NCI-H2081 treated with DMSO at 0.1 percent for 48 hours (cell line): ENCODE data around the gene FAM184A.
"Not testable (repeated sequence)": the region's sequence is repeated elsewhere in the genome, so short reads cannot be mapped to it uniquely, and the experiment has no call there.

Source experiments
- DNase-seq: peaks from one replicate; lab custom pipeline; 2025; lab: John Stamatoyannopoulos, UW

Gene FAM184A

DNA sequence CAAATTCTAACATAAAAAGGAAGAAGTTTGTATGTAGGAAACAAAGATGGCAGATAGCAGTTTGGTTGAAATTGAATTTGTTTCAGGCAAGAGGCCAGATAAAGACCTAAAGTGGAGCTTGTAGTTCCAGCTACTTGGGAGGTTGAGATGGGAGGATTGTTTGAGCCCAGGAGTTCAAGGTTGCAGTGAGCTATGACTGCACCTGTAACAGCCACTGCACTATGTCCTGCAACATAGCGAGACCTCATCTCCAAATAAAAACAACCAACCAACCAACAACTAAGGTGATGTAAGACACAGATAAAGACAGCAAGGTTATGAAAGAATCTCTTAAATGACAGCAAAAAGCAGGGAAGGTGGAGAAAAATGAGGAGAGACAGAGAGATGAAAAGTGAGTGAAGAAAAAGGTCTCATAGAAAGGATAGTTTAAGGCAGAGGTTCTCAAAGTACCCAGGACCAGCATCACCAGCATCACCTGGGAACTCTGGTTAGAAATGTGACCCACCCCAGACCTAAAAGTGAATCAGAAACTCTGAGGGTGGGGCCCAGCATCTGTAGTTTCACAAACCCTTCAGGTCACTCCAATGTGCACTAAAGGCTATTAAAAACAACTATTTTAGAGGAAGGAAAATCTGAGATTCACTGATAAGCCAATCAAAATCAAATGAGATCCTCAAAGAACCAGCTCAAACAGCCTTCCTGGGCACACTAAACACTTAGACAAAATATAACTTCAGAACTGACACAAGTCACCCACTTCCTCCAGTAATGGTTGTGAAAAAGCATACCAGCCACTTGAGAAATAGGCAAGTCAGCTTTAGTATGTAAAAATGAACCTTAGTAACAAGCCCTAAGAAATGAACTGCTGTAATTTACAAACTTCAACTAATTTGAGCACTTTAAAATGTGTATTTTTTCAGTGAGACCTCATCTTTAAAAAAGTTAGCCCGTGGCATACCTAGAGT, 57.6 kb downstream of the FAM184A start:
- no peak for DNase-seq

- DNase-seq: not testable (repeated sequence)
Observed at GRCh38 chr6:119015165-119015564, 63.3 kb downstream of the FAM184A start.

DNA sequence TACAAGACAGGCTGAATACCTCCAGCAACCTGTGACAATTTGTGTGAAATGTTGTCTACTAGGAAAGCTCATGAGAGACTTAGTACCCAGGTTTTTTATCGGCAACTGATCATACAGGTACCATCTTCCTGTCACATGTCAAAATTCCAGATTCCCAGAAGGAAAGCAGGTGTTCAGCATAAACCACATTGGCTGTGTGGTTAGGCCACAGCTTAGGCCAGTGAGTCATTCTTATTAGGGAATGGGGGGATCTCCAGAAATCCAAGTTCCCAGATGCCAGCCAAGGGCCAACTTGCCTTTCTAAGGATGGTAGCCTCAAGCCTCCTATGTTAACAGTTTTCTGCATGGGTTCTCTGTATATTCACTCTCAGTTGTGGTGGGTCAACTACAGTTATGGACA, 65.9 kb downstream of the FAM184A start:
- DNase-seq: no peak

GRCh38 chr6:119009266-119009665, 69.2 kb downstream of the FAM184A start:
- DNase-seq: not testable (repeated sequence)

GRCh38 chr6:119006974-119007373, 71.5 kb downstream of the FAM184A start:
- no peak for DNase-seq

GRCh38 chr6:119002069-119002468, 76.4 kb downstream of the FAM184A start:
- no peak for DNase-seq

DNA sequence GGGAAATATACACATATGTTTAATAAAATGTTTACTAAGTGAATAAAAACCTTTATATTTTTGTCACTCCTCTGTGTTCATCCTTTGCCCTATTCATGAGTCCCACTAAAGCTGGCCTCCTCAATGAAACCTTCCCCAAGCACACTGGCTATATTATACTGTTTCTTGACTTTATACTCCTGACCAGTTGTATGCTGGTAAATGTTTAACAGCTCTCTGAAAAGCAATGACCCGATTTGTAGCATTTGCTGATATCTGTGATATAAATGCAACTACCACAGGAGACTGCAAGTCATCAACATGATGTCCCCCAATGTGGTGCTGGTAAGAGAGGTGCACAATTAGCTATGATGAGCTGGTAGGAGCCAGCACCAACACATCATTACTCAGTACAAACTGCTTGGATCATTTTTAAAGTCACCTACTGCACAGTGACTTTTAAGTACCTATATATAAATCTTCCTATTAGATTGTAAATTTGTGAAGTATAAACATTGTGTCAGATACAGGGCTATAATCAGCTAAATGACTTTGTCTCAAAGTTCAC, 78.9 kb downstream of the FAM184A start:
- DNase-seq: no peak

DNA sequence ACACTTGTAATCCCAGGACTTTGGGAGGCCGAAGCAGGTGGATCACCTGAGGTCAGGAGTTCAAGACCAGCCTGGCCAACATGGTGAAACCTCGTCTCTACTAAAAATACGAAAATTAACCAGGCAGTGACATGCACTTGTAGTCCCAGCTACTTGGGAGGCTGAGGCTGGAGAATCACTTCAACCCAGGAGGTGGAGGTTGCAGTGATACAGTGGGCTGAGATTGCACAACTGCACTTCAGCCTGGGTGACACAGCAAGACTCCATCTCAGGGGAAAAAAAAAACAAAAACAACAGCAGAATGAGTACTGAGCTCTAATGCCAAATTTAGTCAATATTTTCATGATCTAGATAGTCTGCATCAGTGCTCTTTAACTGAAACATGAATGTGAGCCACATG, 81.0 kb downstream of the FAM184A start:
- DNase-seq: not testable (repeated sequence)

GRCh38 chr6:118996289-118996820, 82.1 kb downstream of the FAM184A start:
- DNase-seq: no peak

DNA sequence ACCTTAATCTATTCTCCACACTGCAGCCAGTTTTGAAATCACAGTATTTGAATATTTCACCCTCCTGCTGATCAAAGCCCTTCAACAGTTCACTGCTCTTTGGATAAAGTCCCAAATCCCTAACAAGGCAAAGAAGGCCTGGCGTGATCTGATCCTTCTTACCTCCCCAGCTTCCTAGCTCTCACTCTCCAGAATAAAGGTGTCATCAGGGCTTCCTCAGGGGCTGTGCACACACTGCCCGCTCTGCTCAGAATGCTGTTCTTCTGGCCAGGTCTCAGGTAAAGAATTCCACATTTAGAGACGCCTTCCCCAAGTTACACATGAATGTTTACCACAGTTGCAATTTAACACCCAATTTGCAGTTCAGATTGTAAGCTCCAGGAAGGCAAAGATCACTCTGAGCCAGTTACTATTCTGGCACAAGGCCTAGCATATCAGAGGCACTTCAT, 84.6 kb downstream of the FAM184A start:
- no peak for DNase-seq

GRCh38 chr6:118993358-118993757, 85.1 kb downstream of the FAM184A start:
- no peak for DNase-seq

- no peak for DNase-seq
Observed at GRCh38 chr6:118992186-118992795, 86.2 kb downstream of the FAM184A start.

GRCh38 chr6:118986312-118986711, 92.2 kb downstream of the FAM184A start:
- DNase-seq: no peak

DNA sequence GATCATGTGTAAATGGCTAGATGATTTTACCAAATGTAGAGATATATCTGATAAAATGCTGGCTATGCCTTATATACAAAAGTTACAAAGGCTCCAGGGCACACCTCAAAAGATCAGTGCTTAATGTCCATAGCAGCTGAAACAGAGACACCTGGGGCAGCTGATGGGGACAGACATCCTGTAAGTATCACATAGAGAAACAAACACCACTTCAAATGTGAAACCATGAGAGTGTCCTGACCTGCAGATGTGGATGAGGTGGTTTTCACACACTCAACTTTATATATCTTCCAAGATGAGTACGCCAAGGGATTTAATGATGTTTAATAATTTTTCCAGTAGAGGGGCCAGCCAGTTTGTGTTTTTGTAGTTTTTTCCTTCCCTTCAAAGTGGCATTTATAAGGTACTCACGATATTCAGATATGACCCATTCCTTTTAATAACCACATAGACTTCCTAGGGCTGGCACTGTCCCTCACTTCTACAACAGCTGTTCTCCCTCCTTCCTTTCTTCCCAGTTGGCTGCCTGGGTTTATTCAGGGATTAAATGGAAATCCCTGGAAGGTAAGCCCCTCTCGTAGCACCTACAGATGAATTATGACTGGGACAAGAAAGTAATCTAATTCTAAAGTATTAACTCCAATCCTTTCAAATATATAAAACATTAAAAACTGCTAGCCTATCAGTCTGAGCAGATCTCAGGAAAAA, 93.2 kb downstream of the FAM184A start:
- DNase-seq: no peak

DNA sequence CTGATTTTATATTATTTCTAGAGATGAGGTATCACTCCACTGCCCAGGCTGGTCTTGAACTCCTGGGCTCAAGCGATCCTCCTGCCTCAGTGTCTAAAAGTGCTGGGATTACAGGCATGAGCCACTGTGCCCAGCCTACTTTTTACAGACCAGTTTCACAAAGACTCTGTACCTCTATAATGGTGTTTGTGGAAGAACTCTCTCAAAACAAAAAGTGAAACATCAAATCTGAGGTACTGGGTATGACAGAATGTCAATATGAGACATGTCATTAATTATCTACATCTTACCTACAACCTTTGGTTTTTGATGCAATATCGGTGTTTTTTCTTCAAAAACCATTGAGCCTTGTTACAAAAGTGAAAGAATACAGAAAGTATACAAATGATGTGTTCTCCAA, 94.1 kb downstream of the FAM184A start:
- DNase-seq: no peak

GRCh38 chr6:118982575-118982911, 95.9 kb downstream of the FAM184A start:
- no peak for DNase-seq

DNA sequence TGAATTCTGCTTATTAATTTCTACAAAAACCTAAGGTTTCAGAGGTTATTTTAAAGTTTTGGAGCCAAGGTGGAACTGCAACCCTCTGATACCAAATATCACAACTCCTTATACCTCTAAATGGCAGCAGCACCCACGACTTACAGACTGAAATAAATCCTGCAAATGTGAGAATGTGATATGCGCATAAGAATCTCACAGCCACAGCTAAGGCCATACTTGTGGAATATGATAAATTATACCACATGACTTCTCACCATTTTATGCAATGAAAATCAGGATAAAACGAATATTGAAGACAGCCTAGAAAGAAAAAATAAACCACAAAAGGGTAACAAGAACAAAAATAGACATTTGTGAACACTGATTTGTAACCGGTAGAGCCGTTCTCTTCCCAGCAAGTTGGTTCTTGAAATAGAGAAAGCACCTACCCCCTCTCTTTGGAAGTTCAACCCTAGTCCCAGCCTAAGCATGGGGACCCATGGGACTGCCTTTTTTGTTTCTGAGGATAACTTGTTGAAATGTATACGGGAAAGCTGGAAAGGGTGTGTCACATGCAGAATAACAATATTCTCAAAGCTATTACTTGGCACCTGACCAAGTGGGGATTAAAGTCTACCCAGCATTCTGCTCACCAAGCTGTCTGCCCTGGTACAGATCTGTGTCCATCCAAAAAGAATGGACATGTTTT, 96.4 kb downstream of the FAM184A start:
- DNase-seq: no peak

- no peak for DNase-seq
Observed at GRCh38 chr6:118980063-118980462, 98.4 kb downstream of the FAM184A start.

DNA sequence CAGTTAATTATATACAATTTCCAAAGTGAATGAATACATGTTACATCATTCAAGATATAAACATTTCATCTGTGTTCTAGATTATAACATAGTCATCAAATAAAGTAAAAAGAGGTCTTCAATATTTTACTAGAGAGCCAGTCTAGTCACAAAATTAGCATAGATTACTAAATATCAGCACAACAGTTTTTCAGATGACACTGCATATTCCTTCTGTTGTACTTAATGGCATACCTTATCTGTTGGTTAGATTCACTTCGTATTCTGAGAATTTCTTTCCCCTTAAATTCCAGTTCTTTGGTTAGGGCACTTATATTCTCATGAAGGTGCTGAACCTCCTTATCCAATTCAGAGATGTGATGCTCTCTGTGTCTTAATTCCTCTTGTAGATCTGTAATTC, 103.7 kb downstream of the FAM184A start:
- DNase-seq: no peak

DNA sequence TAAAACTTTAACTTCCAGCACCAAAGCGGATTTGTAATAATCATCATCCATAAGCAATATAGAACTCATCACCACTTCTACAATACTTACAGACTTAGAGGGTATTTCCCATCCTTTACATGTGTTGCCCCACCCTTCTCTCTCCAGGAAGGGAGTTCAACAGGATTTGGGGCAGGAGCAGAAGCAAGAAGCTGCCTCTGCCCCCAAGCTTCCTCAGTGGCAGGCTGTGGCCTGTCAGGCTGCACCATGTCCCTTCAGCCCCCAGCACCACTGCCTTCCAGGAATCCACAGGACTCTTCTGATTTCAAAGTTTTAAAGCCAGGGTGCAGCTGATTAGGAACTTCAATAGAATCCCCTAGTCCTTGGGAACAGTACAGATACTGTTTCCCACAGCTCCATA, 106.8 kb downstream of the FAM184A start:
- no peak for DNase-seq

GRCh38 chr6:118970866-118971265, 107.6 kb downstream of the FAM184A start:
- DNase-seq: no peak

- no peak for DNase-seq
Observed at GRCh38 chr6:118968416-118968815, 110.0 kb downstream of the FAM184A start.
